IPS-NIHi7 (cell line): Measurements from ENCODE around the gene SKAP1.

ENCODE experiments used
- DNase-seq: peaks from one replicate; pipeline ENCODE4 v3.0.0; 2012; ENCODE audit warnings: mixed read lengths; ENCODE audit errors: extremely low spot score

Gene SKAP1

DNA sequence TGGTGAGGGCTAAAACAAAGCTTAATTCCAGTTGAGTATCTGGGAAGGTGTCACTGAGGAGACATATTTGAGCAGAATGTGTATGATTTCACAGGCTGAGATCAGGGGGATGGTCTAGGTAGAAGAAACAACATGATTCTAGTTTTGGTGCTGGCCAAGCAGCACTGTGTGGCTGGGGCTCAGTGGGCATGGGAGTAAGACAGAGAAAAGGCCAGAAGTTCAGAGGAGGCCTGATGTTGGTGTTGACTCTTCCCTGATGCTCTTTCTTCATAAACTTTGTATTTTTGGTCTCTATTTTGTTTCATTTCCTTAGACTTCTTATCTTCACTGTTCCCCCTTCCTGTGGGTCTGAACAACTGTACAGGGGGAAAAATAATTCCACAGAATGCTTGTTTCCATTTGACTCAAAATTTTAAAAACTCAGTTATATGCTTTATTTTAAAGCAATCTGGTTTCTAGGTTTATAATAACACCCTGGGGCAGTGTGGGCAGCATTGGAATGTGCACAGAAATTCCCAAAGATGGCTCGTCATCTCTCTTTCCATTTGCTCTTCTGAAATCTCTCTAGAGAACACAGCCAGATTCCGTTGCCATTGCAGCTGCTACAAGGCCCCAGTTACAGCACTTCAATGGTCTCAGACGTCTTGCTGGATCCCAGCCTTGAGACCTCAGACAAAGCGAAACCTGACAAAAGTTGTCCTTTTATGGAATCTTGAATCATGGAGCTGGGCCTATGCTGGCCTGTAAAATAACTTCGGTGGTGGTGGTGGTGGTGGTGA lies 254.1 kb downstream of the SKAP1 start:
- DNase-seq = no peak

DNA sequence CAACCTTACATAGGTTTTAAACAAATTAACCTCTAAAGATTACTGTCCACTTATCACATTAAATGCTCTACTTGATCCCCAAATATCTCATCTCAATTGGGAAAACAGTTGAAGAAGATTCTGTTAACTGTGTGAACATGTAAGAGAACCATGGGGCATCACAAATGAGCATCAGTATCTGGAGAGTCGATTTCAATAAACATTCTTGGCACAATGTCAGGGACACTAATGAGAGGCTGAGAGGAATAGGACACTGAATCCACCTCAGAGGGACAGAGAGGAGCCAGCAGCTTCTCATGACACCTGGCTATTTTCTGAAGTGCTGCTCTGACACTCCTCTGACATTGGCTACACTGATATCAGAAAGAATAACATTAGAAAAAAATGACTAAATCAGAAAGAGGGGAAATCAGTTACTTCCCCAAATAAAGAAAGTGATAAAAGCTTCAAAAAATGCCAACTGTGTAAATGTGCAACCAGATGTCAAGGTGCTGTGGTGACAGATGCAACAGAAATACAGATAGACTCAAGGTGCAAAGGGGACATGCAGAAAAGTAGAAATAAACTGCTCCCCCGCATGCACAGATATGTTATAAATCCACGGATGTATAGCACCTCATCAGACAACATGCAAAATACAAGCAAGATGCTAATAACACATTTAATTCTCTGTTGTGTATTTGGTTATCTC lies 255.0 kb downstream of the SKAP1 start:
- DNase-seq = no peak

GRCh38 chr17:48173191-48173984 lies 256.6 kb downstream of the SKAP1 start:
- DNase-seq = no peak

- DNase-seq = no peak
These were observed 260.1 kb downstream of the SKAP1 start for GRCh38 chr17:48169926-48170325.

DNA sequence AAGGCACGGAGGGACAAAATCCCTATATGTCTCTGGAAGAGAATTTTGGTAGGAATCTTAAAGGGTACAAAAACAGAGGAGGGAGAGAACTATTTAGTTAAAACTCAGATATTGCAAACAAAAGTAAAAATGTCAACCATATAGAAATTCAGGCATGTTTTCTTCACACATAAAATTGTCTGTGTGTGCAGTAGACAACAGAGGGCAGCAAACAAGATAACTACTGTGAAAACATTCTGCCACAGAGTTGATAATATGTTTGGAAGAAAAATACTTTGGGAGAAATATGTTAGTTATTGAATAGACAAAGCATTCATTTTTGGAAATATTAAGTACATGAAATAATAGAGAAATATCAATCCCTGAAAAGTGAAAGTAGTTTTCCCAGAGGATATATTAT lies 266.2 kb downstream of the SKAP1 start:
- no peak for DNase-seq

DNA sequence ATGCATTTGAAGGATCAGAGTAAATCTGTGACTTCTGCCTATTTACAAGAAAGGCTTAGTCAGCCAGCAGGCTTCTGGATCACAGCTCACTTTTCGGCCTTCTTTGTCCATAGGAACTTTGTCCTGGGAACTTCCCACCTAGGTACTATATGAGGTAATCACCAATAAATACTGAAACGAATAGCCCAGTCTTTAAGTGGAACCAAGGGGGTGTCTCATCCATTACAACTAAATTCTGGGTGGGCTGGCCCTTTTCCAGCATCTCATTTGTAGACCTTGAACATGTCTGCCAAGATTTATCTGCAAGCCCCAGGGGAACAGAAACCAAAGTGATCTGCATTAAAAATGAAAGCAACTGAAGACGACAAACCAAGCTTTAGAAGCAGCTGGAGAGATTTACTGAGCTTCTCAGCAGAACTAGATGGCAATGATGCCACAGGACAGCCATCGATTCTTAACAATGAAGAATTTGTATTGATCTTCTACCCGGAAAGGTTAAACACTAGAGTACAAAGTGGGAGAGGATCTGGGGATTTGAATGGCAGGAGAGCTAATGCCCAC lies 267.0 kb downstream of the SKAP1 start:
- no peak for DNase-seq

DNA sequence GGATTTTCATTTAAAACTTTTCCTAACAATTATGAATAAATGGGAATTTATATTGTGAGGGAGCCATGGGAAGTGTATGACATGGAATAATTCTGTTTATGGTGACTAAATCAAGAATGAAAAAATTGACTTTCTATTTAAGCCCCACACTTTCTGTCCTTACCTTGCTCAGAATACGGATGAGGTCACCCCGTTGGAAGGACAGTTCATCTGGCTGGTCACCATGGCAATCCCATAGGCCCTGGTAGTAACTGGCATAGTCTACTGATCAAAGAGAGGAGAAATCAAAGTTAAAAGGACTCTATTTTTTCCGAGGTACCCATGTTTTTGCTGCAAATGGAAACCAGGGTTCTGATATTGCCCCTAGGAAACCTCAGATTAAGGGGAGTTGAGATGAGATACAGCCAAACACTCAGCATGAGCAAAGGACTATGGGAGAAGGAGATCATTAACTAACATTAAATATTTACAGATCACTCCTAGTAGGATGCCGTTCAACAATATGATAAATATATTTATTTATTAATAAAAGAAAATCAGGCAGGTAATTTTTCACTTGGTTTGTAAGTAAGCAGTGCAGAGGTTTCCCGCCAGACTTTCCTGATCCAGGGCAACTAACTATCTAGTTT lies 267.6 kb downstream of the SKAP1 start:
- no peak for DNase-seq

DNA sequence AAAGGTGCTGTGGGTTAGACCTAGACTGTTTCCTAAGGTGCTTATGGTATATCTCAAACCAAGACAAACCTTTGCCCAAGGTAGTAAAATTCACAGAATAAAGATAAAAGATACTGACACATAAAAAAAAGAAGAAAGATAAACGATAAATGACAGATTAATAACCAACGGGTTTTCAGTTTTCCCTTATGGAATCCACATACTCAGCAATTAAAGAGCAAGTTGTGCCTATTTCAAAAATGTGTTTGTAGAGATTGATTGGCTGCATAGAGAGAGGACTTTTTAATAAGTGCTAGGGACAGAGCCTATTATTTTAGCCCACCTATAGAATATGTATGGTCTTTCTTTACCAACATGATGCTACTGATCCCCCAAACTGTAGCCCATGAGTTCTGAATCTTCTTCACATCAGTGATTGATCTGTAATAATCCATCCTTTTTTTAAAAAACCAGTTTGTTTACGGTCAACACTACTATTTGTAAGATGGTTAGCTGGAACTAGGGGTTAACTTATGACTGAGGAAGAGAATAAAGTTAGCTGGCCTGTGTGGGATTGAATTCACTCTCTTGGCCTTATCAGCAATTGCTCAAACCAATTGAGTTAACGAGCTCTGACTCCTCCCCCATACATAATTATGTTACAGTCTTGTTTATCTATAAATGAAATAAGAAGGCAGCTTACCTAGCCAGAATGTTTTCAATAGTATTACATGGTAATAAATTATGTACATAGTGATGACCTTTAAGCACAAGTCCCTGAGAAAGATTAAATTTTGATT lies 268.7 kb downstream of the SKAP1 start:
- no peak for DNase-seq

DNA sequence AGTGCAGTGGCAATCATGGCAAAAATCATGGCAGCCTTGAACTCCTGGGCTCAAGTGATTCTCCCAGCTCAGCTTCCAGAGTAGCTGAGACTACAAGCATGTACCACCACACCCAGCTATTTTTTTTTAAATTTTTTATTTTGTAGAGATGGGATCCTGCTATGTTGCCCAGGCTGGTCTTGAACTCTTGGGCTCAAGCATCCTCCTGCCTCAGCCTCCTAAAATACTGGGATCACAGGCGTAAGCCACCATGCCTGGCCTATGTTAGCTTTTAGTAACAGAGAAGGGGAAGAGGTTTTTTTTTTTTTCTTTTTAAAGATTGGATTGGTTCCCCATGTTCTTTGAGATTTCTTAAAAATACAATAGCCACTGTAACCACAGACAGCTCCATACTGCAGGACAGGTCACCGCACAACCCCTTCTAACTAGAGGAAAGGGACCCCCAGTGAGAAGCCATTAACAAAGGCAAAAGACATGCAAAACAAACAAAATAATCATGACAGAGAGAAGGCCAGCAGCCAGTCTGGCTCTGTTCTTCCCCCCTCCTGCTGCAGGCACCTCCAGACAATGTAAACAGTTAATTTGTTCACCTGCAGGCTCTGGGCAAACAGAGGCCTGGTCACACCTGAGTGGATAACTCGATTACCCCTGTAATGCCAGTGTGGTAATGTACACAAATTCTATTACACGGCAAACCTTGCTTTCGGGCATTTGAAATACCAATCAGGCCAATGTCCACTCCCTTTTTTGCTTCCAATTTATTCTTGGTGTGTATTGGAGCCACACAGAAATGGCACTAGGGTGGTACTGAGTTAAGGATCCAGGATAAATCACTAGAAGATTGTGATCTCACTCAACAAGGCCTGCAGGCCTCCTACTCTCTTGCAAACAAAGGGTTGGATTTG lies 269.6 kb downstream of the SKAP1 start:
- DNase-seq = peak; percentile 73

- no peak for DNase-seq
These were observed 270.8 kb downstream of the SKAP1 start for GRCh38 chr17:48159232-48159631.

GRCh38 chr17:48155889-48156611 lies 274.0 kb downstream of the SKAP1 start:
- peak; percentile 34 for DNase-seq

GRCh38 chr17:48153691-48154358 lies 276.2 kb downstream of the SKAP1 start:
- peak; percentile 79 for DNase-seq

DNA sequence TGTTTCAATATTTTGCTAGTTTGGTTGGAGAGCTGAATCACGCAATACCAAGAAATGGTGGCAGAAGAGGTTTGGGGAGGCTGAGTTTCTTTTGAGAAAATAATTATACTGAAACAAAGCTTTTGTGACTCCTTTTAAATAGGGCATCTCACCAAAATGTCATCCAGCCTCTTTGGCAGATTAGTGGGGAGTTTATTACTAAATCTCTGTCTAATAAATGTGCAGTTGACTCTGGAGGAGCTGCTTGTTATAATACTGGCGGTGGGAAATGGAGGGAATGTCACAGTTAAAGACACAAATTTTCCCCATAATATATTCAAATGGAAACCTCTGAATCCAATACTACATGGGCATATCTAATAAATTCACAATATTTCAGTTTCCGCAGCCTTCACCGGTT lies 277.7 kb downstream of the SKAP1 start:
- no peak for DNase-seq

GRCh38 chr17:48151220-48151619 lies 278.8 kb downstream of the SKAP1 start:
- no peak for DNase-seq

- DNase-seq = no peak
These were observed 279.4 kb downstream of the SKAP1 start for GRCh38 chr17:48150597-48151001.

- DNase-seq = no peak
These were observed 280.1 kb downstream of the SKAP1 start for GRCh38 chr17:48149787-48150463.

DNA sequence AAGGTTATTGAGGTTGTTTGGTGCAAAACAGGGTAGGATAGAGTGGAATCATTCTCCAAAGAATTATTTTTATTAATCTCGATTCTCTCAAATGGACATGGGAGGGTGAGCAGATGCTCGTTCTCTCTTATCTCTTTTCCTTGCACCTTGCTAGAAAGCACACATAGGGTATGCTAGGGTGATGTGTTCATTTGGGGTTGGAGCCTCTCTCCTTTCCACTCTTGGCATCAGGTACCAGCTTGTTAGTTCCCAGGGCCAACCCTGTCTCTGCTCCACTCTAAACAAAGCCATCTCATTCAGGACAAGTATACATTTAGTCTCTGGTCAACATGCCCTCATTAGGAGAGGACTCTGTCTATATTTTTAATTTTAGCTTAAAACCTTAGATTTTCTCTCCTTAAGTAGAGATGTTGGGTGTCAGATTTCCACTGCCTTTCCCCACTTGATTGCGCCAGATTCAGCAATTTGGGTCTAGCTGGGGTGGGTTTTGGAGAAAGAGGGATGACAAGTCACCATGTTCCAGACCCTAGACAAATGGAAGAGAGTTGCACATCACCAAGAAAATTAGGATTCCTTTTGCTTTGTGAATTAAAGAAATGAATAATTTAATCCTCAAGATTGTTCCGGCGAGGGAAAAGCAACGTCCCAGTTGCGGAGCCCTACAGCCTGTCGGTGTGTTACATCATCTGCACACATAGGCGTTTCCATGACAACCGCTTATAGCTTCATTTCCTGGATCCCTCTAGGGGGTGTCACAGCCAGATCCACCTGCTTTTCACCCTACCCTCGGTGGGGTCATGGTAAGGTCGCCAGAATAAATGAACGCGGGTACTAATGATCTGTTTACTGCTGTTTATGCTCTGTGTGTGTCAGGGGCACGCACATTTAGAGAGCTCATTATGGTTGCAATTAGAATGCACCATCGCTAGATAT lies 280.9 kb downstream of the SKAP1 start:
- DNase-seq = peak; percentile 51
